OCI-M1 (cell line): Measurements from ENCODE around the gene COPE.

Experiments
- DNase-seq: peaks from one replicate; lab custom pipeline; 2025; lab: John Stamatoyannopoulos, UW

The COPE gene

DNA sequence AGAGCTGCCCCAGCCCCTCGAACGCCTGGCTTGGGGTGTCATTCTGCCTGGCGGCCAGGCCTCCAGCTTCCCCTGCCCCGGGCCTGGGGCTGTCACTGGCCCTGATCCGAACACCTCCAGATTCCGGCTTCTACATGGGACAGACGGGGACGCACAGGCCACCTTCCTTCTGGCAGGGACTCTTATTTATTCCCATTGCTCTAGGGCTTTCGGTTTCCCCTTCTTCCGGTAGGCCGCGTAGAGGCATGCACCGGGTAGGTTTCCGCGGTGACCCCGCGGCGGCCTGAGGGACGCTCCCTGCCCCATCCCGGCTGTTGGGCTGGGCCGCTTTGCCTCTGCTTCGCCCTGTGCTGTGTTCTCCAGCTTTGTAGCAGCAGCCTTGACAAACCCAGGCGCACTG is 51.4 kb downstream of the COPE start:
- no peak for DNase-seq

DNA sequence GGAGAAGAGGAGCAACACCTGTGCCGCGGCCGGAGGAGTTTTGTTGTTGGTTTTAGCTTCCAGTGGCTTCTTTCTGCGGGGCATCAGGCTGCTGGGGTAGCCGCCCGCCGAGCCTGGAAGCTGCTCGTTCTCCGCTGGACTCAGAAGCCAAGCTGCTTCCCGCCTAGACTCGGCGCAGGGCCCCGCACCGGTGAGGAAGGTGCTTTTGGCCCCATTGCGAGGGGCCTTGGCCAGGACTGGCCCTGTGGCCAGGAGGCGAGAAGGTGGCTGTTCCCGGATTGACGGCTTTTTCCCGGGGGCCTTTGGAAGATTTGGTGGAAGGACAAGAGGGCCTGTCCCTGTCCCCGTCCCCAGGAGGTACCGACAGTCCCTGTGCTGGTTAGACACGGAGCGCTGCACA is 52.0 kb downstream of the COPE start:
- no peak for DNase-seq

DNA sequence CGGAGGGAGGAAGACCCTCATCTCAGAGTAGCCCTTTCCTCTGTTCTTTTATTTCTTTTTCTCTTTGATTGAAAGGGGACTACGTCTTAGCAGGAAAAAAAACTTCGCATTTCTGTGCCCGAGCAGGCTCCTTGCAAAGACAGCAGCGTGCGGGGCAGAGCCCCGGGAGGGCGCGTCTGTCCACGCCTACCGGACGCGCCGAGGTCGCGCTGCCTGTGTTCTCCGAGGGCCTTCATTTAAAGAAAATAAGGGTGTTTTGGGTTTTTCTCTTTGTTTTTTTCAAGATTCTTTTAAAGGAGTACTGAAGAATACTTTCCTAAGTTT is 52.4 kb downstream of the COPE start:
- DNase-seq, result no peak

DNA sequence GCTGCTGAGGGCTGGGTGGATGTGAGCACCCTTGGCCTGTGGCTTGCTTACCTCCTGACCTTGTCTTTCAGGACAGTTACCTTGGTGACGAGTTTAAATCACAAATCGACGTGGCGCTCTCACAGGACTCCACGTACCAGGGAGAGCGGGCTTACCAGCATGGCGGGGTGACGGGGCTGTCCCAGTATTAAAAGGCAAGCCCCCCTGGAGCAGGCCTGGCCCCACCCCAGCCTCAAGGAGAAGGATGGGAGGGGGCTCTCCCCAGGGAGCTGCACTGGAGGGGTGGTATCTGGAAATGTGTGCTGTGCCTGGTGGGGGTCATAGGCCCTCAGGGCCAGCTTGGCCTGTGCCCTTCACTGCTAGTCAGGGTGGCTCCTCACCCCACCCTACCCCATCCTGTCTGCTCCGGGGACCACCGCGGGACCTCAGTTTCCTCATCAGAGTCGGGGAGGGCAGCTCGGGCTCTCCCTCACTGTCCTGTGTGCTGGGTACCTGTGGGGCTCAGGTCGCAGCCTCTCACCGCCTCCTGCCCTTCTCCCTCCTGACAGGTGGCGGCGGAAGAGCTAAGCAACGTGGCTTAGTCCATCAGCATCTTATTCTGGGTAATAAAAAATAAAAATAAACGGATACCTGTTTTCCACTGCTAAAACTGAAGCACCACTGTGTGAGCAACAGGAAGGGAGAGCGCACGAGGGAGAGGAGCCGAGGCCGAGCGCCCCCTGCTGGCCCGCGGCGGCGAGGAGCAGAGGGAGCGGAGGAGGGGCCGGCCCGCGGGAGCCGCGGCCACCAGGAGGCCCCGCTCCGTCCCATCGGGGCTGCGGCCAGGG is 53.0 kb downstream of the COPE start:
- DNase-seq, result peak; percentile 60

DNA sequence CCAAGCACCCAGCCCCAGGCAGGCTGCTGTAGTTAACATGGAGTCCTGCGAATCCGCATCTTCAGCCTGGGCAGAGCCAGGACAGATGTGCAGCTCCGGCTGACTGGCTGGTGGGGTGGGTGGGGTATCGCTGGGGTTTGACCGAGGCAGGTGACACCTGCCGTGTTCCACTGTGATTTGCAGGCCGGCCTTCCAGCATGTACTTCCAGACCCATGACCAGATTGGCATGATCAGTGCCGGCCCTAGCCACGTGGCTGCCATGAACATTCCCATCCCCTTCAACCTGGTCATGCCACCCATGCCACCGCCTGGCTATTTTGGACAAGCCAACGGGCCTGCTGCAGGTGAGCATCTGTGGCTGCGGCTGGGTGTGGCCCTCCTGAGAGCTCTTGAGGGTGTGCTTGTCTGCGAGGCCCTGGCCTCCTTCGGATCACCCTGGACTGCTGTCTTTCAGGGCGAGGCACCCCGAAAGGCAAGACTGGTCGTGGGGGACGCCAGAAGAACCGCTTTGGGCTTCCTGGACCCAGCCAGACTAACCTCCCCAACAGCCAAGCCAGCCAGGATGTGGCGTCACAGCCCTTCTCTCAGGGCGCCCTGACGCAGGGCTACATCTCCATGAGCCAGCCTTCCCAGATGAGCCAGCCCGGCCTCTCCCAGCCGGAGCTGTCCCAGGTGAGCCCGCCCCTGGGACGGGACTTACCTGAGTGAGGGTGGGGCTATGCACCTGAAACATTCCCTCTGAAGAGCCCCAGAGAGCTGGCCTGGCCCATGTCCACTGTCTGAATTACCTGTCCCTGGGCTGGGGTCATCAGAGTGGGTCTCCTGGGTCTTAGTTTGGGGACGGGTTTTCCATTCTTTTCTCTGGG is 53.8 kb downstream of the COPE start:
- DNase-seq, result no peak

DNA sequence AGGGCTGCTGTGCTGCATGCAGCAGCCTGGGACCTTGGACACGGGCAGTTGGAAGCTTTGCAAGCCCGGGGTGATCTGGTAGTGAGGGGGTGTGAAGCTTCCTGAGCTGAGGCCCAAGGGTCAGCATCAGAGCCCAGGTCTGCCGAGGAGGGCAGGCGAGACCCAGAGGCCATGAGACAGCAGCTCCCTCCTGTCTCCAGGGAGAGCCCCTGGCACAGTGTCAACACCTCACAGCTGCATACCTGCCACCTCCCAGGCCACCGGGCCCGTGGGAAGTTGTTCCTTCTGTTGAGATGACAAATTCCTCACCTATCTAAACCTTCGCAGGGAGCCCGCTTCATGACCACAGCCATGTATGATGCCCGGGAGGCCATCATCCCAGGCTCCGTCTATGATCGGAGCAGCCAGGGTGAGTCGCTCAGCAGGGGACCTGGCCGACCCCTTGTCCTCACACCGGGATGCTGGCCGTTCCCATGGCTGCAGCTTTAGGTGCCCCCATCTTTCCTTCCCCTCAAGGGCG is 55.3 kb downstream of the COPE start:
- DNase-seq, result no peak

DNA sequence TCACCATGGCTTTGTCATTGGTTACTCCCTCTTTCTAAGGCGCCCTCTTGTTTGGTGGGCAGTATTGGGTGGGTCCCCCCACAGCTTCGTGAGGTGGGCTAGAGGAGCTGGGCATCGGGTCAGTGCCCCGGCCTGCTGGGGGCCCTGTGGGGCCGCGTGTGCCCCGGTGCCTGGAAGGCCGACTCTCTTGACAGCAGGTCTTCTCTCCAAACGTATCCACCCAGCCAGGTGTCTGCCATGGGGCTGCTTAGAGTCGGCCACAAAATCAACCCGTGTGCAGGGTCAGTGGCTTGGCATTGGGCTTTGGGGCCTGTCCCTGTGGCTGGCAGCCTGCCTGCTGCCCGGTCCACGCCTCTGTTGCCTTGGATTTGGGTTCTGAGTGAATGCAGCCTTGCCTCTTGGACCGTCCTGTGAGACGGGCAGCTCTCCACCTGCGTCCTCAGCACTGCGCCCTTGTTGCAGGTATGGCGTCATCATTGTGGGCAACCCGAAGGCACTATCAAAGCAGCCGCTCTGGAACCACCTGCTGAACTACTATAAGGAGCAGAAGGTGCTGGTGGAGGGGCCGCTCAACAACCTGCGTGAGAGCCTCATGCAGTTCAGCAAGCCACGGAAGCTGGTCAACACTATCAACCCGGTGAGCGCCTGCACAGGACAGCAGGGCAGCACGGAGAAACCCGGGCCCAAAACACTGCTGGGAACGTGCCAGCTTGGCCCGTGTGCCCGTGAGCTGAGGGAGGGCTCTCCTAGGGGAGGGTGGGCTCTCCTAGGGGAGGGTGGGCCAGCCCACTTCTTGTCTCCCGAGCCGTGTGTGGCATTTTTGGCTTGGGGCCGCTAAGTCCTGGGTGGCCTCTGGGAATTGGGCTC is 56.0 kb downstream of the COPE start:
- DNase-seq, result no peak

DNA sequence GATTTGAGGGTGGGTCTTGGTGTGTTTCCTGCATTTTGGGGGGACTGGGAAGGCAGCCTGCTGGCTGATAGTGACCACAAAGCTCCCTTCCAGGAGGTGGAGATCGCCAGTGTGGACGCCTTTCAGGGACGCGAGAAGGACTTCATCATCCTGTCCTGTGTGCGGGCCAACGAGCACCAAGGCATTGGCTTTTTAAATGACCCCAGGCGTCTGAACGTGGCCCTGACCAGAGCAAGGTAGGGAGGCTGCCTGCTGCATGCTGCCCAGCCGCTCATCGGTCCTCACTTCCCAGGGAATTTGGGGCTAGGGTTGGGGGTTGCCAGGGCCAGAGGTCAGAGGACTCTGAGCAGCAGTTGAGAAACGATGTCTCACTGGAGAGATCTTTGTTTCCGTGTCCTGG is 57.3 kb downstream of the COPE start:
- no peak for DNase-seq

DNA sequence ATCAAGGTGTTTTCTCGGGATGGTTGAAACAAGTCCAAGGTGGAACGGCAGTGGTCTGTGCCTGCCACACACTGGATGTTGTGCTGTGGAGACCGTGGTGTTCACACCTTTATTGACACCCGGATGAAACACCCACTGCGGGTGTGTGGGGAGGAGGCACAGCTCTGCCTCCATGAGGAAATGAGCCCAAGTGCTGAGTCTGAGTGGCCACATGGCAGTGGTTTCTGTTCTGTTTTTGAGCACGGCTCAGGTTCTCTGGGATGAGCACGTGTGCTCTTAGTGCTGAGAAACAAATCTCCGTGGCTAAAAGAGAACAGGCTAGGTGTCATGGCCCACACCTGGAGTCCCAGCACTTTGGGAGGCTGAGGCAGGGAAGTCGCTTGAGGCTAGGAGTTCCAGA is 58.0 kb downstream of the COPE start:
- no peak for DNase-seq

DNA sequence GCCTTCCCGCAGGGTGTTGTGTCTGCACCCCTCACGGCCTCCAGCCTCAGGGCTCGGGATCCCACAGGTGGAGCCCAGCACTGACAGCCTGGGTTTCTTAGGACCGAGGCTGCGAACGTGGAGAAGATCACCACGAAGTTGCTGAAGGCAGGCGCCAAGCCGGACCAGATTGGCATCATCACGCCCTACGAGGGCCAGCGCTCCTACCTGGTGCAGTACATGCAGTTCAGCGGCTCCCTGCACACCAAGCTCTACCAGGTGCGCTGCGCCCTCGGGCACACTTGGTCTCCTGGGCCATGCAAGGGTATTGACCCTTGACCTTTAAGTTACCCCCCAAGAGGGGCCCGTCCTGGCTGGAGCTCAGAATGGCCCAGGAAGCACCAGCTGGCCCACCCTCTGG is 58.5 kb downstream of the COPE start:
- DNase-seq, result no peak

DNA sequence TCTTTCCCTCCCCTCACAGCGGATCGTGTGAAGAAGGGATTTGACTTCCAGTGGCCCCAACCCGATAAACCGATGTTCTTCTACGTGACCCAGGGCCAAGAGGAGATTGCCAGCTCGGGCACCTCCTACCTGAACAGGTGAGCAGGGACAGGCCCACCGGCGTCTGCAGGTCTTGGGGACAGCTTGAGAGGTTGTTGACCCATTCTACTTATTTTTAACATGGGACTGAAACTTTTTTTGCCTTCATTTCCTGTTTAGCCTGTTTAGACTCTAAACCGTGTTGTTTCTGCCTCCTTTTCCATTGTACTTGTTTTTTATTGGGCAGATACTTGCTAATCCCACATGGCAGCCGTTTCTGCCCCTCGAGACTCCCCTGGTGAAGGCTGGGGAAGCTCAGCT is 58.9 kb downstream of the COPE start:
- DNase-seq, result no peak

DNA sequence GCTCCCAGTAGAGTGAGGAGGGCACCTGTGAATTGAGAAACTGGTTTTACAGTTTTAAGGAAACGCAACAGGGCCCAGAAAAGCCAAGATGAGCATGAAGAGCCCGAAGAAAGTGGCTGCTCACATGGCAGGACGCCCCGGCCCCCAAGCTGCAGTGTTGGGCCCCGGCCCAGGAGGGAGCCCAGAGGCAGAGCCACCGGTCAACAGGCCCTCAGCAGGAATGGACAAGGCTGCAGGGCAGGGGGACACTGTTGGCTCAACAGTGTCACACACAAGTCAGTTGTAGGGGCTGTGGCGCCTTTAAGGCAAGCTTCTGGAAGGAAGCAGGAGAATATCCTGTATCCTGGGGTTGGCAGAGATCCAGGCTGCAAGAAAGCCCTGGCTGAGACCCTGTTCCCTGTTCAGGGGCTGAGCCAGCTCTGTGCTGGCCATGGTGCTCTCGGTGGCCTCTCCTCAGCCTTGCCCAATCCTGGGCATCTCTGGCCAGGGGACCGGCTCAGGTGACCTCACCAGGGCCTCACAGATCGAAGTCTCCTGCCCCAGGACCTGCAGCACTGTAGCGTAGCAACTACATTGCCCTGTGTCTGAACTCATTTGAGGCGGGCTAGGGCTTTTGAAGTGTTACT is 59.4 kb downstream of the COPE start:
- no peak for DNase-seq

DNA sequence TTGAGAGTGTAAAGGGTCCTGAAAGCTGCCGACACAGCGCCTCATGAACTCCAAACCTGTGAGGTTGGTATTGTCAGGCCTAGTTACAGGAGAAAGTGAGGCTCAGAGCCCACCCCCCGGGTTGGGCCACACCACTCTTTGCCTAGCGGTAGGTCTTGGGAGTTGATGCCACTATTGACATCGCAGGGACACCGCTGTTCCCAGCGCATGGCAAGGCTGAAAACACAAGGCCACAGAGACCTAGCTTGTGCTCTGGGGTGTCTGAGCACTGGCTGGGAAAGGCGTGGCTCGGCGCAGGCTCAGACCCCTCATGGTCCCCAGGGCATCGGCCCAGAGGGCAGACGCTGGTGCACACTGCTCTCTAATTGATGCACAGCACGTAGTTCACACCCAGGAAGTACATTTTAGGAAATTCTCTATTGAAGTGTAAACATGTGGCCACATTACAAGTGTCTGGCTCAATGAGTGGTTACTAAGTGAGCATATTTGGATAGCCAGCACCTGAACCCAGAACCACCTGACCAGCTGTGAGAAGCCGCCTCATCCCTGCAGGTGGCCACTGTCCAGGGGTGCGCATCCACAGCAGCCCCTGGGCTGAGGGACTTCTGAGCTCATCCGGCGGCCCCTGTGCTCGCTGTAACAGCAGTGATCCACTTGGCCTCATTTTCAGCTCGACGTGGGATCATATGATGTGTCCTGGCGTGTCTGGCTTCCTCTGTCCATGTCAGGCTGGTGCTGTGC is 60.1 kb downstream of the COPE start:
- no peak for DNase-seq

DNA sequence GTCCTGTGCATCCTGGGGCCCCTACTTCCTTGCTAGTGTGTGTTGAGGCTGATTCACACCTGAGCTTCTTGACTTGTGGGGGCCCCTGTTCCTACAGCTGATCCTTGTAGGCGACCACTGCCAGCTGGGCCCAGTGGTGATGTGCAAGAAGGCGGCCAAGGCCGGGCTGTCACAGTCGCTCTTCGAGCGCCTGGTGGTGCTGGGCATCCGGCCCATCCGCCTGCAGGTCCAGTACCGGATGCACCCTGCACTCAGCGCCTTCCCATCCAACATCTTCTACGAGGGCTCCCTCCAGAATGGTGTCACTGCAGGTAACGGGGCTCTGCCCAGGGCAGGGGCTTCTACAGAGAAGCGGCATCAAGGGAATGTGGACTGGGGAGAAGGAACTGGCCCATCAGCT is 62.0 kb downstream of the COPE start:
- no peak for DNase-seq

DNA sequence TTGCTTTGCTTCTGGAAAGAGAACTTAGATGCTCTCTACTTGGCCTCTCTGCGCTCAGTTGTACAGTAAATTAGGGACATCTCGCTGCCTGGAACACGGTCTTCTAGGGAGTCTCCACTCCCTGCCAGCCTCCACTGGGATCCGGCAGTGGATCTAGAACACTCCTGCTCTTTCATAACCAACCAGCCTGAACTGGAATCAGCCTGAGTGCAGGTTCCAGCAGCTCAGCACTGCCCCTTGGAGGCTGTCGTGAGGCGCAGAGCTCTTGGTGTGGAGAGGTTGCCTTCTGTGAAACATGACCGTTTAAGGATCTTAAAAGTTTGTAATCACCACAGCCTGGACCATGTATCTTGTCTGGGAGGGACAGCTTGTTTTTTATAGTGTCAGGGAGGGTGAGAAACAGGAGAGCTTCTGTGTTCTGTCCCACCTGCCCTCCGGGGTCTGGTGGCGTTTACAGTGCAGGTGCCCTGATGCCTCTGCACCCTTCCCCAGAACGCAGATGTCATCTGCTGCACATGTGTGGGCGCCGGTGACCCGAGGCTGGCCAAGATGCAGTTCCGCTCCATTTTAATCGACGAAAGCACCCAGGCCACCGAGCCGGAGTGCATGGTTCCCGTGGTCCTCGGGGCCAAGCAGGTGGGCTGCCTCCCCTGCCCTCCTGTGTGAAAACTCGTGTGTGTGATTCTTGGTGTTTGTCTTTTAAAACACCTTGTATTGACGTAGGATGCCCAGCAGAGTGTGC is 62.6 kb downstream of the COPE start:
- no peak for DNase-seq

DNA sequence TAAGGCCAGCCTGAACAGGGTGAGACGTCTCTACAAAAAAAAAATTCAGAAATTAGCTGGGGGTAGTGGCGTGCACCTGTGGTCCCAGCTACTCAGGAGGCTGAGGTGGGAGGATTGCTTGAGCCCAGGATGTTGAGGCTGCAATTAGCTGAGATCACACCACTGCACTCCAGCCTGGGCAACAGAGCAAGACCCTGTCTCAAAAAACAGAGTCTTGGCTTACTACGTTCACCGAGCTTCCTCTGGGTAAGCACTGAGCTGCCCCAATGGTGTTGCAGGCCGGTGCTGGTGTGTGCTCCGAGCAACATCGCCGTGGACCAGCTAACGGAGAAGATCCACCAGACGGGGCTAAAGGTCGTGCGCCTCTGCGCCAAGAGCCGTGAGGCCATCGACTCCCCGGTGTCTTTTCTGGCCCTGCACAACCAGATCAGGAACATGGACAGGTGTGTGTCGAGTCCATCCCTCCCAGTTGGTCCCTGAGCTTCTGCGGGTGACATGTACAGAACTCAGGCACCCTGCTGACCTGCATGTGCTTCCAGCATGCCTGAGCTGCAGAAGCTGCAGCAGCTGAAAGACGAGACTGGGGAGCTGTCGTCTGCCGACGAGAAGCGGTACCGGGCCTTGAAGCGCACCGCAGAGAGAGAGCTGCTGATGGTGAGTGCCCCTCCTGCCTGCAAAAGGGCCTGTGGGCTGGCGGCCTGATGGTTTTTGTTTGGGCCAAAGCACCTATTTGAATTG is 63.4 kb downstream of the COPE start:
- DNase-seq, result no peak

DNA sequence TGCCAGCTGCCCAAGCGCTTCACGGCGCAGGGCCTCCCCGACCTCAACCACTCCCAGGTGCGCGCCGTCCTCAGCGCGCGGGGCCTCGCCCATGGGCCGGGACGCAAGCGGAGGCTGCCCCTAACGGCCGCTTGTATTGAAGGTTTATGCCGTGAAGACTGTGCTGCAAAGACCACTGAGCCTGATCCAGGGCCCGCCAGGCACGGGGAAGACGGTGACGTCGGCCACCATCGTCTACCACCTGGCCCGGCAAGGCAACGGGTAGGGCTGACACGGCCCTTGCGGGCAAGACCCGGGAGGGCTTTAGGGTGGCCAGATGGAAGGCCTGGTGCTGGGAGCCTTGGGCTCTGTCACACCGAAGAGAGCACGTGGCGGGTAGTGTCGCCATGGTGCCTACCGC is 64.2 kb downstream of the COPE start:
- no peak for DNase-seq

DNA sequence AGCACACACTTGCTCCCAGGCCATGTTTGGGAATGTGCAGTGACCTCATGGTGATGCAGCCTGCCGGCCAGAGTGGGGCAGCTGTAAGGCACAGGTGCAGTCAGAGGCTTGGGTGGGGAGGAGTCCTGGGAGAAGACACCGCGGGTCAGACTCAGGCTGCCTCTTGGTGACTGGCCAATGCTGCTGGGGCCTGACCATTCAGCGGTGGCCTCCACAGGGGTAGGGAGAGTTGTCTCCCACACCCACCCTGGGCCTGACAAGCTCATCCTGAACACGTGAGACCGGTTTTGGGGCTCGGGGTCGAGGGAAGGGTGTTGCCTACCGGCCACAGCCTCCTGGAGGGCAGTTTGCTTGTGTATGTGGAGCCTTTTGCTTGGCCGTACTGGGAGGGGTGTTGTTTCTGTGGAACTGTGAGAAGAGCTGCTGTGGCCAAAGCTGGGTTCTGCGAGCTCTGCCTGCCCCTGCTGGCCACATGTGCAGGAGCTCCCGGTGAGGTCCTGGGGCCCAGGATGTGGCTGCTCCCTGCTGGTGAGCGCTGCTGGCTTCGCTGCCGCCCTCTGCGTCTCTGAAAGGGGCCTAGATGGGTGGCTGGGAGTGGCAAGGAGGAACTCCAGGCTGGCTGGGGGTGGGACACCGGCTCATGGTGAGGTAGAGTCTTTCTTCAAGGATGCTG is 65.3 kb downstream of the COPE start:
- DNase-seq, result no peak

DNA sequence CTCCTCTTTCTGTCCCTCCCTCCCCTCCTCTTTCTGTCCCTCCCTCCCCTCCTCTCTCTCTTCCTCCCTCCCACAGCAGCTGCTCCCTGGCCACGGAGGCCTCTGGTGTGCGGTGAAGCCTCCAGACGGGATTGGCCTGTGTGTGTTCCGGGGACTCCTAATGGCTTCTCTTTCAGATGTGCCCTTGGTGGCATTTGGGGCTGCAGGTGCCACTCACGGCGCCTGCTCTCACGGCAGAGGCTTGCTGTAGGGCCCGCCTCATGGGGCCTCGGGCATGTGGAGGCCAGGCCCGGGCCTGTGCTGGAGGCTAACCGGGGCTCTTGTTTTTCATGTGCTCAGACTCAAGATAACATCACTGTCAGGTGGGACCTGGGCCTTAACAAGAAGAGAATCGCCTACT is 66.5 kb downstream of the COPE start:
- DNase-seq, result no peak
